Vagina (tissue), 2 donors: ENCODE results near the gene ARHGEF17. TPM values are rescaled to one million over a fixed set of nuclear protein-coding genes. Genes with fewer than 3 reads are reported as not detected.

Experiments used
- DNase-seq, 2 donors: peaks; one replicate each; pipeline ENCODE4 v3.0.0-alpha.2; 2017; ENCODE audit errors: extremely low spot score in 2 of 2
- H3K27ac ChIP-seq: fragments of 200-600 bp; sonication (generic); one replicate; pipeline ENCODE4 v1.5.1; 2019
- H3K27me3 ChIP-seq: fragments of 200-600 bp; sonication (generic); one replicate; pipeline ENCODE4 v1.5.1; 2019
- H3K36me3 ChIP-seq, 2 donors: fragments of 200-600 bp; sonication (generic); one replicate each; pipeline ENCODE4 v1.5.1; 2017 to 2019
- H3K4me1 ChIP-seq: fragments of 200-600 bp; sonication (generic); one replicate; pipeline ENCODE4 v1.5.1; 2019
- H3K4me3 ChIP-seq, 2 donors: fragments of 200-600 bp; sonication (generic); 1 replicate in 1 of 2; 2 replicates in 1 of 2; pipeline ENCODE4 v1.5.1; 2016 to 2019
- H3K9me3 ChIP-seq: fragments of 200-600 bp; sonication (generic); one replicate; pipeline ENCODE4 v1.5.1; 2019
- CTCF ChIP-seq, 3 experiments: fragments of 450-650 bp in 2 of 3; fragments of 200-600 bp in 1 of 3; sonication (generic) in 1 of 3; IDR thresholded peaks; one replicate each; pipeline ENCODE4 v1.5.1; 2017 to 2019; ENCODE audit warnings: antibody characterized with exemption in 3 of 3, mild to moderate bottlenecking in 2 of 3, moderate library complexity in 2 of 3
- POLR2A ChIP-seq, 2 donors: fragments of 450-650 bp; IDR thresholded peaks; one replicate each; pipeline ENCODE4 v1.6.1; 2017; ENCODE audit warnings: antibody characterized with exemption in 2 of 2, mild to moderate bottlenecking in 2 of 2, moderate library complexity in 2 of 2
- POLR2AphosphoS5 ChIP-seq, 2 donors: sonication (generic); formaldehyde crosslinking; IDR thresholded peaks; one replicate each; pipeline ENCODE4 v1.9.0; 2017; ENCODE audit warnings: antibody characterized with exemption in 2 of 2, mild to moderate bottlenecking in 2 of 2, low read depth in 1 of 2; ENCODE audit not compliant: insufficient read depth in 1 of 2
- intact Hi-C: fragments of 100-400 bp; cut with DNase I; formaldehyde crosslinking; loops from one replicate; pipeline ENCODE4 v1.15.1; 2023
- total RNA-seq: library from RNA; depleted of rRNA; stranded (reverse); fragments of >200 nt; gene quantifications from one replicate; pipeline ENCODE4 v1.2.3, GENCODE V29; 2016

The ARHGEF17 gene
- total RNA-seq, 1 donor from 2014 or later = 32.9 TPM

DNA sequence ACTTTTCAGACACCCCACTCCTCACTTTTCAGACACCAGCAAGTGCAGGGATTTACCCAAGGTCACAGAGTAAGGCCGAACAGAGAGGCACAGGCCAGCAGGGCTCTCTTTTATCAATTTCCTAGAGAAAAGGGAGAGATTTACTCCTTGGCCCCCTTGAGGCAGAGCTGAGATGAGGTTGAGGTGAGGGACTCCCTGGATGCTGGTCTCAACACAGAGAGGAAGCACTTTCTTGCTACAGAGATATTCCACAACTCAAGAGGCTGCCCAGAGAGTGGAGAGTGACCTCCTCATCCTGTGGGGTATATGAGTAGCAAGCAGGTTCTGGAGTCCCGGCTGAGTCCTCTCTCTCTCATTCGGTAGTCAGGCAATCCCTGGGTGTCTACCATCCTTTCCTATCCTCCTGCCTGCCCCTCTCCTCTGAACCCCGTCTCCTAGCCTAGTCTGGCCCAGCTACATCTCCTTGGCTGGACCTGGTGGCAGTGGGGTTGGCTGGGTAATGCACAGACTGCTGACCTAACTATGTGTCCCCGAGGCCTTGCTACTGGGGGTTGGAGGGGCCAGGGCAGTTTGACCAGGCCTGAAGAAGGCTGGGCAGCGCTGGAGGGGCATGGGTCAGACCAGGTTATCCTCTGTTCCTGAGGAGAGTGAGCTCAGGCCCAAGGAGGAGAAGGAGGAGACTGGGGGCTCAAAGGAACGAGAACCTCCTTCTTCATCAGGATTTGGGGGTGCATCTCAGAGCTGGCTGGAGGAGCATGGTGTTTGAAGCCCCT, 1.8 kb upstream of the ARHGEF17 start:
- peaks cover 33% of the 10 kb centered on the region for H3K4me1 ChIP-seq
- no peaks in the 10 kb centered on the region for H3K9me3 ChIP-seq
- no peaks in the 10 kb centered on the region for H3K27me3 ChIP-seq
- intact Hi-C loops = no loop called here
- TF ChIP-seq POLR2A (IDR thresholded peaks at IDR 0.05) (no peak), CTCF (IDR thresholded peaks at IDR 0.05) (no peak), POLR2AphosphoS5 (IDR thresholded peaks at IDR 0.05; ENCODE audit: insufficient read depth in 1 of 2, low read depth in 1 of 2) (no peak)
- no peak overlapping the region for H3K4me3 ChIP-seq
- H3K27ac ChIP-seq = peak overlapping the region; percentile 98
- DNase-seq = no peak
- no peaks in the 10 kb centered on the region for H3K36me3 ChIP-seq

DNA sequence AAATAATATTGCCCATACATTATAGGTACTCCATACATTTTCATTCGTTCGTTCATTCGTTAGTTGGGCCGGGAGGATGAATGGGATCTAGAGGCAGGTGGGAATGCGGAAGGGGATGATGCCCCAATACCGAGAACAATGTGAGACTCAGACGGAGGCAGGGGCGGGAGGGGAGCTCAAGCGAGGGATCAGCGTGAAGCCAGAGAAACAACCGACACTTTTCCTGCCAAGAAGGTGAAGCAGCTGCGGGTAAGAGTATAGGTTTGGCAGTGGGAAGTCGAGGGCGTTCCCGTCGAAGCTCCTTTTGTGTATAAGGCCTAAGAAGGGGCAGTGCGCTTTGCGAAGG, 1.1 kb upstream of the ARHGEF17 start:
- H3K4me1 ChIP-seq = peaks cover 40% of the 10 kb centered on the region
- no peaks in the 10 kb centered on the region for H3K9me3 ChIP-seq
- H3K36me3 ChIP-seq = no peaks in the 10 kb centered on the region
- DNase-seq = no peak
- H3K27ac ChIP-seq = peak overlapping the region; percentile 98
- H3K27me3 ChIP-seq = no peaks in the 10 kb centered on the region
- H3K4me3 ChIP-seq = peak overlapping the region; percentile 84 to 85
- TF ChIP-seq POLR2AphosphoS5 (IDR thresholded peaks at IDR 0.05; ENCODE audit: insufficient read depth in 1 of 2, low read depth in 1 of 2) (no peak), POLR2A (IDR thresholded peaks at IDR 0.05) (no peak), CTCF (IDR thresholded peaks at IDR 0.05) (no peak)
- intact Hi-C loops = no loop called here

DNA sequence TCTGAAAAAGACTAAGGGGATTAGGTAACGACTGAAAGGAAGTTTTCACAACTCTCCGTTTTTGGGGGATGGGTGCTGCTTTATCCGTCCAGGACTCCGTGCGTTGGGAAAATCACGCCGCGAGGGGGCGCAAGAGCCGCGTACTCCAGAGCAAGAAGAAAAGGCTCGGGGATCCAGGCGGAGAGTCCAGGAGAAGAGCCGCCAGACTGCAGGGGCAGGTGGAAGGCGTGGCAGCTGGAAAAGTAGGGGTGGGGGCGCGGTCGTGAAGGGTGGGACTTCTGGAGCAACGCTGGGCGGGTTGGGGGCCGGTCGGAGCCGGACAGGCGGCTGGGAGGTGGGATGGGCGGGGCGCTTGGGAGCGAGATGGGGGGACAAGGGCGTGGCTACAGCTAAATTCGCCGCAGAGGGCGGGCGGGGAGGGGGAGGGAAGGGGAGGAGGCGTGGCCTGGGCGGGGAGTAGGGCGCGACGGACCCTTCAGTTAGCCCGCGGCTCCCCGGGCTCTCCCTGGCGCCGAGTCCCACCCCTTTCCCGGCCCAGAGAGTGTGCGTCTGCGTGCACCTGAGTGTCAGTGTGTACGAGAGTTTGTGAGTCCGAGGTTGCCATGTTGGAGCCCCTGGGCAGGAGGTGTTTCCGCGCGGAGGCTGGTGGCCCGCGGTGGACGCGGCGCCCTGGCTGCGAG, 613 bp upstream of the ARHGEF17 start:
- peaks cover 45% of the 10 kb centered on the region for H3K4me1 ChIP-seq
- TF ChIP-seq POLR2A (IDR thresholded peaks at IDR 0.05) (peak in 1 of 2 donors; percentile 61), POLR2AphosphoS5 (IDR thresholded peaks at IDR 0.05; ENCODE audit: insufficient read depth in 1 of 2, low read depth in 1 of 2) (peak; percentile 61 to 87), CTCF (IDR thresholded peaks at IDR 0.05) (peak; percentile 62 to 87 (median 83))
- intact Hi-C loops = loop anchor here (2.0 kb wide), 1 partner anchor 27 kb away; no protein-coding TSS in a partner anchor

GRCh38 chr11:73308961-73309919, 1.2 kb downstream of the ARHGEF17 start:
- no peak for DNase-seq
- intact Hi-C loops = loop anchor here (2.0 kb wide), 1 partner anchor 26 kb away; no protein-coding TSS in a partner anchor
- Histone ChIP-seq H3K4me3 (peak overlapping the region; percentile 84 to 85), H3K9me3 (no peaks in the 10 kb centered on the region), H3K36me3 (no peaks in the 10 kb centered on the region), H3K4me1 (peaks cover 63% of the 10 kb centered on the region), H3K27me3 (no peaks in the 10 kb centered on the region), H3K27ac (peak overlapping the region; percentile 98)
- TF ChIP-seq POLR2A (IDR thresholded peaks at IDR 0.05) = peak in 1 of 2 donors; percentile 74
- TF ChIP-seq CTCF (IDR thresholded peaks at IDR 0.05) = no peak
- peak in 1 of 2 donors; percentile 93 for TF ChIP-seq POLR2AphosphoS5 (IDR thresholded peaks at IDR 0.05; ENCODE audit: insufficient read depth in 1 of 2, low read depth in 1 of 2)

More for the DNA sequence above, 613 bp upstream of the ARHGEF17 start:
- peak in 1 of 2 donors; percentile 99 for DNase-seq
- H3K36me3 ChIP-seq = no peaks in the 10 kb centered on the region
- no peaks in the 10 kb centered on the region for H3K27me3 ChIP-seq
- peak overlapping the region; percentile 84 to 85 for H3K4me3 ChIP-seq
- no peaks in the 10 kb centered on the region for H3K9me3 ChIP-seq
- peak overlapping the region; percentile 98 for H3K27ac ChIP-seq
